DLD1 (cell line): ENCODE results near the gene CCDC27.

Experiments used
- in situ Hi-C: cut with HindIII; loops from 2 replicates; pipeline ENCODE4 v1.10.0; 2017; ENCODE audit warnings: low sequenced_read_pairs

CCDC27 gene

DNA sequence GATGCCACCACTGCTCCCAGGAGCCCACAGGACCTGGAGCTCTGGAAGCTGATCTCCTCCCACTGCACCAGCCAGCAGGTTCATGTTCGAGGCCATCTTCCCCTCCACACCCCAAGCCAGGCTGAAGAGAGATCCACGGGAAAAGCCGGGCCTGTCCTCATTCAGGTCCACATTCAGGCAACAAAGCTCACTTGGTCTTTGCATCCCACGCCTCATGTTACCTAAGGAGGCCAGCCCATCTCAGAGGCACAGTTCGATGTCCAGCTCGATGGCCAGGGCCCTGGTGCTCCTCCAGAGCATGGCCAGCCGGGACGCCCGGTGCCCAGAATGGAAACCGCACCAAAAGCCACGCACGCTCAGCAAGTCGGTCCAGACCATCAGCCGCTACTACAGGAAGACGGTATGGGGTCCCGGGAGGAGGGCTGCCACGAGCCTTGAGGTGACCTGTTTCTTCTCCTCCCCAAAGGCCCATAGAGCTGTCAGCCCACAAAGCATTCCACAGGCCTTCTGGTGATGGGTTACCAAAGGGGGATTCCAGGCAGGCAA, at the start of gene CCDC27:
CCDC27 (plus strand) TSS at position 51 of the 546 bp plus-strand sequence; CDS start at position 83, 32 bp downstream.
- in situ Hi-C loops, result loop anchor here (25.0 kb wide), 1 partner anchor 115 kb away; the partner anchor contains the start of gene TPRG1L

DNA sequence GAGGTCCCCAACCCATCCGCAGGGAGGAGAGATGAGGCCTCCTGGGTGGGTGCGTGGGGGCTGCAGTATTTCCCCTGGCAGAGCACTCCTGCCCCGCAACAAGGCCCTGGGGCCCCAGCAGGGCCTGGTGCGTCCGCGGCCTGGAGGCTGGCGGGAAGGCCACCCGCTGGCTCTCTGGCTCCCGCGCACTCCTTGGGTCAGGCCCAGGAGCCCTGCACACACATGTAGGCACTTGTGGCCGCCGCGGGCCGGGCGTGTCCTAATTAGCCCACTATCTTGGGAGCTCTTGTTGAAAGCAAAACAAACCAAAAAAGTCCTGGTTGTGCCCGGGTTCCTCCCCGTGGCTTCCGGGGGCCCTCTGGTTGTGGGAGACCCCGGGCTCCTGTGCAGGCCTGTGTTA, 49.7 kb upstream of the CCDC27 start:
- in situ Hi-C loops, result no loop called here

DNA sequence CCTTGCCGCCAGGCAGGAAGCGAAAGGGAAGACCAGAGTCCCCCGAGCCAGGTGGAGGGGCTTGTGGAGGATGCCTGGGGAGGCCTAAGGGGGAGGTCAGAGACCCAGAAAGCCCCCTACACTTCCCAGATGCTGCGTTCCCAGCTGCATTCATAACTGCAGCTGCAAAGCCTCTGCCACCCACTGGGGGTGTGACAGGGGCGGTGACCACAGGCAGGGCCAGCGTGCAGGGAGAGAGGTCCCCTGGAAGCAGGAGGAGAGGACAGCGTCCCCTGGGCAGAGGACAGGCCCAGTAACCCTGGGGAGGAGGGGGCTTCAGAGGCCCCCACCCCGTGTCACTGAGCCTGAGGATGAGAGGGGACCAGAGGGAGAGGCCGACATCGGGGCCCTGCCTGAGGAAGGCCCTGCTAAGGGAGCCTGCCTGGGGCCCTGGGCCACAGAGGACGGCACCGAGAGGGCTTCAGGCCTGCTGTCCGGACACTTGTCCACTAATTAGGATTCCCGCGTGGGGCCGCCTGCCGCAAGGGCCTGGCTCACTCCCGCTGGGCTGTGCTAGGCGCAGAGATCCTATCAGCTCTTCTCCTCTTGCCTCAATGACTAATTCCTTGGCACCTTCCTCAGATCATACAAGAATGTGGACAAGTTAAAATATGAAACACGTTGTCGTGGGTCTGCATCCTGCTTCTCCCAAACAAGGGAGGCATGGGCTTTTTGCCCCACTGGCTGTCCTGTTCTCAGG, 49.1 kb upstream of the CCDC27 start:
- in situ Hi-C loops, result no loop called here

- in situ Hi-C loops, result no loop called here
Observed at GRCh38 chr1:3703786-3704371, 48.4 kb upstream of the CCDC27 start.

DNA sequence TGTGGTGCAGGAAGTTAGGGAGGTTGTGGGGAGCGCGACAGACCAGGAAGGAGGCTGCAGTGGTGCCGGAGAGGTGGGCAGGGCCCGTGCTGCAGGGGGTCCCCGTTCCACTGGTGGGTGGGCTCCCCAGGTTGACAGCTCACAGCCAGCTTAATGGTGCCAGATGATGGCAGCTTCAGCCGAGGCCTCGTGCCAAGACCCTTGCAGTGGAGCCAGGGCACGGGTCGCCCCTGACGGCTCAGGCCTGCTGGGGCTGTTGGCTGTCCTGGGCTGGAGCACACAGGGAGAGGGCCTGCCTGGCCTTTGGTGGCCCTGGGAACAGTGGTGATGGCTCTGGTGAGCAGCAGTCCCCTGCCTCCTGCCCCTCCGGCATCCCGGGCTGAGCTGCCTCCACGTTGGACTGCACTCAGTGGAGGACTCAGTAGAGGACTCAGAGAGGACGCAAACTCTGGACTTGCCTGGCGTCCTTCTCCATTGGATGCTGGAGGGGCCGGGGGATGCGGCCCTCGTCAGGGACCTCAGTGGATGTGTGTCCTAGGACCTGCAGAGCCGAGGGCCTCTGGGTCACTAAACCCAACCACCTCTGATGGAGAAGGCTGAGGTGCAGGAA, 46.8 kb upstream of the CCDC27 start:
- in situ Hi-C loops, result no loop called here

DNA sequence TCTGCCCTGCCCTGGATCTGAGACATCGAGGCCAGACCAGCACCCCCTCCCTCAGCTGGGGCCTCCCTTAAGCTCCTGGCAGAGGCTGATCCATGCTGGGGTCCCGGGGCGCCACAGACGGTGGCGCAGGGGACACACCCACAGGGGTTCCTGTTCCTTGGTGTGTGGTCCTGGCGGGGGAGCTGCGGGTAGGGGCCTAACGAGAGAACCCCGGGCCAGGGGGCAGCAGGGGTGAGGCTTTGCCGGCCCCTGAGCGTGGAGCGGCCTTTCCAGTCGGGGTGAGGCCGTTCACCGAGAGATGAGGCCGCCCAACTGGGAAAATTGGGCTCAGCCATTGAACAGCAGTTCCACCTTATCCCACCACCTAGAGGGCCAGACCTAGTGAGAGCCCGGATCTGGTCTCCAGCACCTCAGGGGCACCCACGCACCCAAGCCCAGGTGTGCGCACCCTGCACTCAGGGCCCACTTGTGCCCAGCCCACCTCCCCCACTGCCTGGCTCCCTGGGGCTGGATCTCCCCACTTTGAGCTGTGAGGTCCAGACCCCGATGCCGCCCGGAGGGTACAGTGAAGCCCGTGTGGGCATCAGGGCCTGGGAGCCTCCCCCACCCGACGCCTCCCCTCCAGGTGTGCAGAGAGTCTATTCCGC, 45.5 kb upstream of the CCDC27 start:
- in situ Hi-C loops, result no loop called here

- in situ Hi-C loops, result no loop called here
Observed at GRCh38 chr1:3707298-3707938, 44.8 kb upstream of the CCDC27 start.

- in situ Hi-C loops, result no loop called here
Observed at GRCh38 chr1:3707939-3708328, 44.3 kb upstream of the CCDC27 start.

DNA sequence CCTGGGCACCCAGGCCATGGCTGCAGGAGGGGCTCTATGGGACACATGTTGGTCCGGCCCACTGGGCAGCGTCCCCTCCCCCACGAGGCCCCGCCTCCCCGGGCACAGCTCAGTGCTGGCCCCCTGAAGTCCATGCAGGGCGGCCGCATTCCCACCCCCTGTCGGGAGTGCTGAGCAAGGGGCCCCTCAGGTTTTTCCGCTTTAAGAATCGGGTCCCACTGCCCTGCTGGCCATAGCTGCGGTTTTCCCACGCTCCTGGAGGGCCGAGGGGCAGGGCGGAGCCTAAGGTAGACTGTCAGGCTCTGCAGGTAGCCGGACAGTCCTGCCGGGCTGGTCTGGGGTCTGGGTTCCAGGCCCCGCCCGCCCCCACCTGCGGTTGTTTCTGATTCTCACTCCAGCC, 43.5 kb upstream of the CCDC27 start:
- in situ Hi-C loops, result no loop called here

DNA sequence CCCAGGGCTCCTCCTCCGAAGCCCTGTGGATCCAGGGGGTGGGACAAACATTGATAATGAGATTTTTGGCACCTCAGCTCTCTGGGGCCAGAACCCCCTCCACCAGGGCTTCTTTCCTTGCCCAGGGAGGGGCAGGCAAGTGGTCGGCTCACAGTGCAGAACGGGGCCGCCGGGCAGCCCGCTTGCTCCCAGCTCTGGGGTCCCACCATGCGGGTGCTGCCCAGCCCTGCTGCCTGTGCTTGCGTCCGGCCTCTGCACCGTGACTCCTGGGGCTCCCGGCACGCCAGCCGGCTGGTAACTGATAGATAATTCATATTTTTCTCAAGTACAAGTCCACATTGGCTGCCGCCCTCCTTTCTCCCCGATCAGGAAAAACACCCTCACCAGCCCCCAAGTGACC, 42.0 kb upstream of the CCDC27 start:
- in situ Hi-C loops, result no loop called here

DNA sequence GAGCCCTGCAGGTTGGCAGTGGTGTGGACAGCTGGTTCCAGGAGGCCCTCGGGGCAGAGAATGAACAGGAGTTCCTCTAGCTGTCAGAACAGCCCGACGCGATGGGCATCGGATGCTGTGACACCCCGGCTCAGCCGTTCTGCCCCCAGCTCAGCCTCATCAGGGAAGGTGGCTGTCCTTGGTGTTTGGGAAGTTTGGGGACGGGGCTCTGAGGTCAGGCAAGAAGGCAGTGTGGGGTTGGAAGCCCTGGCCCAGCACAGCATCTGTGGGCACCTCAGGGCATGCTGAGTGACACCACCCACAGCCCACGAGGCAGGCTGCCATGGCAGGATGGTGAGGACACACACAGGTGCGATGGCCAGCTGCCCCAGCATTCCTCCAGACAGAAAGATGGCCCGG, 40.9 kb upstream of the CCDC27 start:
- in situ Hi-C loops, result no loop called here

DNA sequence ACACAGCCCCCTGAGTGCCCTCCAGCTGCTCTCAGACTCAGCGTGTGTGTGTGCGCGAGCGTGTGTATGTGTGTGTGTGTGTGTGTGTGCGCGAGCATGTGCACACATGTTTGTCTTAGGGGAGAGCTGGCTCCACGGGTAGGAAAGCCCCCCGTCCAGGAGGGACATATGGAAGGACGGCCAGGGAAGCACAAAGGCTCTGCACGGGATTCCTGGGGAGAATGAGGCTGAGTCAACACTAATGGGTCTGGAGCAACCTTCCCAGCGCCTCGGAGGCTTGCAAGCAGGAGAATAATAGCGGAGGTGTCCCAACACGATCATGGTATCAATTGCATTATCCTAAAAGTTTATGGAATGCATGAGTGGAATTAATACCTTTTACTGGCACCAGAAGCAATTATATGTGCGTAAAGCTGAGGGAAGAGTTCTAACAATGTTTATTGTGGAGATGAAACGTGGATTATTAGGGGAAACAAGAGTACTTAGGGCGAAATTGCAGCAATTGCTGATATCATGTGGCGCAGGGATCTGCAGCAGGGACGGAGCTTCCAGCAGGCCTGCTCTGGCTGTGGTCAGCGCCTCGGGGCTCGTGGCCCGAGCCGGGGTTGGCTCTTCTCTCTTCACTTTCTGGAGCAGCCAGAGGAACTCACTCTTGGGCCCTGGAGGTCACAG, 40.3 kb upstream of the CCDC27 start:
- in situ Hi-C loops, result no loop called here

DNA sequence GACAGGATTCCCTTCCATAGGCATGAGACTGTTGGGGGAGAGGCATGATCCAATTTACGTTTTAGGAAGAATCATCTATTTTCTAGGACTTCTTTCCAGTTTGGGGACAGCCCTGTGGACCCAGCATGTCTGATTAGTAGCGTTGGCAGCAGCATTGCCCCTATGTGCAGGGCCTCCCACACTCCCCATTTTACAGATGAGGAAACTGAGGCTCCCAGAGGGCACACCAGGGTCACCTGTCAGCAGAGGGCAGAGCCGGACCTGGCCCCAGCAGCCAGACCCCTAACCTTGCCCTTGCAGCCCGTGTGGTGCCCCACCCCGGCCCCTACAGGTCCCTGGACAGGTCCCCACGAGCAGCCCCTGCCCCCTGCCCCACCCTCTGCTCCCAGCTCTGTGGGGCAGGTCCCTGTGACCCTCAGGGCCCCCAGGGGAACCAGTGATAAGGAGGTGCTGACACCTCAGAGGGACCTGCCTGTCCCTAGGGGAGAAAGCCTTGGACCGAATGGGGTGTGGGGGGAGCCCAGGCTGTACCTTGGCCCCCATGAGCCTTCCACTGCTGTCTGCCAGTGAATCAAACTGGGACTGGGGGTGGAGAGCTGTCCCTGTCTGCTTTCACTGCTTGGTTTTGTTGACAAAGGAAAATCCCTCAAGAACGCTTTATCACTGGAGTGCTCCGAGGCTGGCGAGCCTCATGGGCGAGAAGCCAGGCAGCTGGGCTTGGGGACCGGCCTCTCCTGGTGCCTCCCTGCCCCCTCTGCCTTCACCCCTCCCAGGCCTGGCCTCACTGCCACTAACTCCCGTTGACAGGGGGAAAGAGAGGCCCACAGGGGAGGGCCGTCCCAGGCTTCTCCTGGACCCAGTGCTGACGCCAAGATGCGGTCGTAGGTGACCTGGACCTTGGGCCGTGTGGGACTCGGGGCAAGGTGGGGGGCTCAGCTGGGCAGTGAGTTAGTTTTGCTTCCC, 39.4 kb upstream of the CCDC27 start:
- in situ Hi-C loops, result no loop called here

DNA sequence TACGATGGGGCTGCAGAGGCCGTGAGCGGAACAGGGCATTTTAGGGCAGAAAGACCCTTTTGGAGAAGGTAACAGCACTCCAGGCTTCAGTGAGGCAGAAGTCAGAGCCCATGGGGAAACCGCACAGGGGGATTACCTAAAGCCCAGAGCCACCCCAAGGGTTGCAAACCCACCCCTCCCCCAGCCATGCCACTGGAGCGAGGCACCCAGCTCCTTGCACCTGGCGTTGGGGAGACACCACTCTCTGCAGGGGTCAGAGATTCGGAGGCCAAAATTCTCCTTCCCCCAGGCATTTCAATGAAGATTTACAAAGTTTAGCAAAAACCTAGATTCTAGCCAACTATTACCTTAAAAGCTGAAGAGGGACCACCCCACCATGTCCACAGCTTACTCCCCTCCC, 38.4 kb upstream of the CCDC27 start:
- in situ Hi-C loops, result no loop called here

DNA sequence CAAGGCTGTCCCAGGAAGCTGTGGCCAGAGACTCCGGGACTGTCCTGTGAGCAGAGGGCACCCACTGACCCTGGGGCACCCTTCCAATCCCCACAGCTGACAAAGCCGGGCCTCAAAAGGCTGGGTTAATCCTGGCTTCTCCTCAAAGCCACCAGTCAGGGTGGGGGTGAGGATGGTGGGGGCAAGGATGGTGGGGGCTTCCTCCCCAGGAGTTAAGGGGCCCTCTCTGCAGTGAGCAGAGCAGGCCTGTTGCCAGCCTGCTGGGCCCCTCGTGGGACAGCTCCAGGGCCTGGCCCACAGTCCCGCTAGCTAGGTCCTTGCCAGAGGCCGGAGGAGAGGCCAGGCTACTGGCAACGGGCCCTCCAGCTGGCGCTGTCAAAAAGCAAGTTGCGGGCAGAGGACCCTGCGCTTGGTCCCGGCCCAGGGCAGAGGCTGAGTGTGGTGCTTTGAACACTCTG, 37.9 kb upstream of the CCDC27 start:
- in situ Hi-C loops, result no loop called here

GRCh38 chr1:3714814-3715213, 37.4 kb upstream of the CCDC27 start:
- in situ Hi-C loops, result no loop called here

GRCh38 chr1:3716351-3716750, 35.9 kb upstream of the CCDC27 start:
- in situ Hi-C loops, result no loop called here

GRCh38 chr1:3717041-3717714, 35.1 kb upstream of the CCDC27 start:
- in situ Hi-C loops, result no loop called here
